Astrocyte (in vitro differentiated cells and primary cell): ENCODE data around the gene GLB1L2. TPM values are rescaled to one million over a fixed set of nuclear protein-coding genes. Genes with fewer than 3 reads are reported as not detected.

Experiments
- DNase-seq: peaks from one replicate; pipeline ENCODE4 v3.0.0-alpha.2; 2010; ENCODE audit warnings: low read depth
- FAIRE-seq: peaks from 2 replicates; lab custom pipeline; 2011; peaks lifted over from hg19 to GRCh38; lab: Jason Lieb, UNC
- H2AFZ ChIP-seq: 2 replicates; pipeline ENCODE4 v1.6.0; 2012; ENCODE audit warnings: low read depth, low read length, inconsistent platforms
- H3K27ac ChIP-seq: 2 replicates; pipeline ENCODE4 v1.5.1; 2011; ENCODE audit warnings: low read depth, low read length, inconsistent platforms
- H3K27me3 ChIP-seq: 2 replicates; pipeline ENCODE4 v1.6.0; 2011; ENCODE audit warnings: low read length, inconsistent platforms; ENCODE audit not compliant: insufficient read depth
- H3K36me3 ChIP-seq: 2 replicates; pipeline ENCODE4 v1.5.1; 2011; ENCODE audit warnings: low read length, inconsistent platforms; ENCODE audit not compliant: insufficient read depth
- H3K4me1 ChIP-seq: 2 replicates; pipeline ENCODE4 v1.5.1; 2011; ENCODE audit warnings: low read length, inconsistent platforms; ENCODE audit not compliant: insufficient read depth
- H3K4me2 ChIP-seq: 2 replicates; pipeline ENCODE4 v1.6.0; 2012; ENCODE audit warnings: low read length, inconsistent platforms
- H3K4me3 ChIP-seq: 2 replicates; pipeline ENCODE4 v1.5.1; 2011; ENCODE audit warnings: low read depth, mild to moderate bottlenecking, low read length, inconsistent platforms; ENCODE audit not compliant: insufficient read depth
- H3K79me2 ChIP-seq: 2 replicates; pipeline ENCODE4 v1.6.0; 2012; ENCODE audit warnings: mild to moderate bottlenecking, low read length, inconsistent platforms; ENCODE audit not compliant: insufficient read depth
- H3K9ac ChIP-seq: 2 replicates; pipeline ENCODE4 v1.6.0; 2012; ENCODE audit warnings: mild to moderate bottlenecking, low read length, inconsistent platforms
- H3K9me3 ChIP-seq: 2 replicates; pipeline ENCODE4 v1.5.1; 2012; ENCODE audit warnings: low read depth, mild to moderate bottlenecking, low read length, inconsistent platforms; ENCODE audit not compliant: insufficient read depth
- H4K20me1 ChIP-seq: 2 replicates; pipeline ENCODE4 v1.6.0; 2012; ENCODE audit warnings: low read length, inconsistent platforms; ENCODE audit not compliant: insufficient read depth
- H3K27ac Mint-ChIP-seq: one replicate; pipeline ENCODE4 v1.8.0; 2021; ENCODE audit warnings: mild to moderate bottlenecking, mixed read lengths; ENCODE audit not compliant: unreplicated experiment
- H3K27me3 Mint-ChIP-seq: one replicate; pipeline ENCODE4 v1.8.0; 2021; ENCODE audit warnings: low read depth, mixed read lengths; ENCODE audit not compliant: unreplicated experiment
- H3K36me3 Mint-ChIP-seq: one replicate; pipeline ENCODE4 v1.8.0; 2021; ENCODE audit warnings: low read depth, mixed read lengths; ENCODE audit not compliant: unreplicated experiment
- H3K4me1 Mint-ChIP-seq: one replicate; pipeline ENCODE4 v1.8.0; 2021; ENCODE audit warnings: low read depth, mixed read lengths; ENCODE audit not compliant: unreplicated experiment
- H3K4me3 Mint-ChIP-seq: one replicate; pipeline ENCODE4 v1.8.0; 2021; ENCODE audit warnings: mild to moderate bottlenecking, moderate library complexity, mixed read lengths; ENCODE audit not compliant: unreplicated experiment
- H3K9me3 Mint-ChIP-seq: one replicate; pipeline ENCODE4 v1.8.0; 2021; ENCODE audit warnings: mild to moderate bottlenecking, mixed read lengths; ENCODE audit not compliant: unreplicated experiment
- CTCF ChIP-seq: IDR thresholded peaks from 2 replicates; pipeline ENCODE4 v1.5.1; 2011; ENCODE audit warnings: low read depth, mild to moderate bottlenecking, inconsistent platforms, low read length, moderate library complexity; ENCODE audit not compliant: insufficient read depth
- EZH2 ChIP-seq: IDR thresholded peaks from 2 replicates; pipeline ENCODE4 v1.6.1; 2012; ENCODE audit warnings: mild to moderate bottlenecking, low read length, inconsistent platforms; ENCODE audit not compliant: insufficient read depth
- total RNA-seq: library from RNA; stranded (reverse); gene quantifications from 2 replicates; pipeline ENCODE4 v1.2.1, GENCODE V29; 2021

Gene GLB1L2
- total RNA-seq, 1 donor from 2014 or later: 2.8 TPM

GRCh38 chr11:134362192-134362901 is 30.6 kb downstream of the GLB1L2 start:
- TF ChIP-seq EZH2 (no peak), CTCF (no peak)
- Histone ChIP-seq H3K9ac (no peak overlapping the region), H3K4me3 (no peak overlapping the region), H3K4me2 (no peak overlapping the region), H3K9me3 (no peaks in the 10 kb centered on the region), H3K4me1 (no peaks in the 10 kb centered on the region), H3K79me2 (no peaks in the 10 kb centered on the region), H4K20me1 (no peaks in the 10 kb centered on the region), H3K36me3 (no peaks in the 10 kb centered on the region), H3K27ac (no peak overlapping the region), H3K27me3 (no peaks in the 10 kb centered on the region), H2AFZ (no peak overlapping the region)
- Mint-ChIP-seq H3K27me3 (peaks cover 52% of the 10 kb centered on the region), H3K27ac (no peak overlapping the region), H3K9me3 (no peaks in the 10 kb centered on the region), H3K4me3 (no peak overlapping the region), H3K36me3 (no peaks in the 10 kb centered on the region), H3K4me1 (no peaks in the 10 kb centered on the region)
- FAIRE-seq: no peak
- DNase-seq: no peak

- H3K9ac ChIP-seq: no peak overlapping the region
- H3K4me3 Mint-ChIP-seq: no peak overlapping the region
- H3K27me3 Mint-ChIP-seq: peaks cover 56% of the 10 kb centered on the region
- DNase-seq (no peak), FAIRE-seq (no peak)
- no peak overlapping the region for H3K4me2 ChIP-seq
- no peaks in the 10 kb centered on the region for H3K4me1 ChIP-seq
- no peaks in the 10 kb centered on the region for H3K79me2 ChIP-seq
- no peaks in the 10 kb centered on the region for H4K20me1 ChIP-seq
- no peaks in the 10 kb centered on the region for H3K36me3 ChIP-seq
- H3K36me3 Mint-ChIP-seq: no peaks in the 10 kb centered on the region
- no peak overlapping the region for H3K4me3 ChIP-seq
- H3K27ac ChIP-seq: no peak overlapping the region
- no peaks in the 10 kb centered on the region for H3K9me3 Mint-ChIP-seq
- no peaks in the 10 kb centered on the region for H3K4me1 Mint-ChIP-seq
- H3K27ac Mint-ChIP-seq: no peak overlapping the region
- TF ChIP-seq CTCF (no peak), EZH2 (no peak)
- H3K9me3 ChIP-seq: no peaks in the 10 kb centered on the region
- H2AFZ ChIP-seq: no peak overlapping the region
- H3K27me3 ChIP-seq: no peaks in the 10 kb centered on the region
Observed at GRCh38 chr11:134363161-134363560, 31.4 kb downstream of the GLB1L2 start.

- Mint-ChIP-seq H3K4me1 (no peaks in the 10 kb centered on the region), H3K27ac (no peak overlapping the region), H3K27me3 (peaks cover 53% of the 10 kb centered on the region), H3K36me3 (no peaks in the 10 kb centered on the region), H3K4me3 (no peak overlapping the region), H3K9me3 (no peaks in the 10 kb centered on the region)
- Histone ChIP-seq H3K36me3 (no peaks in the 10 kb centered on the region), H3K9me3 (no peaks in the 10 kb centered on the region), H3K27me3 (no peaks in the 10 kb centered on the region), H3K4me3 (no peak overlapping the region), H3K4me2 (no peak overlapping the region), H3K9ac (no peak overlapping the region), H3K27ac (no peak overlapping the region), H2AFZ (no peak overlapping the region), H3K79me2 (no peaks in the 10 kb centered on the region), H4K20me1 (no peaks in the 10 kb centered on the region), H3K4me1 (no peaks in the 10 kb centered on the region)
- DNase-seq: no peak
- TF ChIP-seq CTCF: no peak
- FAIRE-seq: no peak
Observed at GRCh38 chr11:134363592-134363991, 31.8 kb downstream of the GLB1L2 start.
